Testis (tissue), 3 donors: ENCODE data around the gene IL23R. TPM values are rescaled to one million over a fixed set of nuclear protein-coding genes. Genes with fewer than 3 reads are reported as not detected.

Experiments used
- DNase-seq: peaks from one replicate; pipeline ENCODE4 v3.0.0-alpha.2; 2019
- H3K27ac ChIP-seq, 2 donors: fragments of 200-600 bp; sonication (generic); one replicate each; pipeline ENCODE4 v1.5.1; 2019
- H3K27me3 ChIP-seq: fragments of 200-600 bp; sonication (generic); one replicate; pipeline ENCODE4 v1.5.1; 2019
- H3K36me3 ChIP-seq: fragments of 200-600 bp; sonication (generic); one replicate; pipeline ENCODE4 v1.5.1; 2017; ENCODE audit warnings: low read depth; ENCODE audit errors: missing control alignments
- H3K4me1 ChIP-seq: fragments of 200-600 bp; sonication (generic); one replicate; pipeline ENCODE4 v1.5.1; 2019
- H3K4me3 ChIP-seq, 2 donors: fragments of 200-600 bp; sonication (generic); one replicate each; pipeline ENCODE4 v1.5.1; 2017 to 2019
- H3K9me3 ChIP-seq: fragments of 200-600 bp; sonication (generic); one replicate; pipeline ENCODE4 v1.5.1; 2017
- CTCF ChIP-seq, 3 experiments: fragments of 450-650 bp in 2 of 3; fragments of 200-600 bp in 1 of 3; sonication (generic) in 1 of 3; IDR thresholded peaks; one replicate each; pipeline ENCODE4 v1.5.1; 2016 to 2019; ENCODE audit warnings: antibody characterized with exemption in 3 of 3, mild to moderate bottlenecking in 2 of 3, moderate library complexity in 1 of 3
- POLR2A ChIP-seq: fragments of 450-650 bp; IDR thresholded peaks from one replicate; pipeline ENCODE4 v1.6.1; 2017; ENCODE audit warnings: antibody characterized with exemption, mild to moderate bottlenecking, moderate library complexity
- WGBS, 2 donors: methylation state at CpG; one replicate each; pipeline ENCODE4 v1.1.5; 2018; 5-methylcytosine and 5-hydroxymethylcytosine counted together
- intact Hi-C: fragments of 100-400 bp; cut with DNase I; formaldehyde crosslinking; loops from one replicate; pipeline ENCODE4 v1.15.1; 2023; ENCODE audit warnings: low total_unique reads
- polyA plus RNA-seq: library from polyadenylated mRNA; stranded (reverse); fragments of 350-450 nt; fragmentation: Illumina TruSeq; extraction: RNeasy Lipid Tissue Mini Kit (QIAGEN cat#74804); gene quantifications from one replicate; pipeline ENCODE4 v1.2.3, GENCODE V29; 2014; ENCODE audit warnings: low read depth, low replicate concordance; ENCODE audit not compliant: insufficient read depth
- total RNA-seq, 2 donors: library from RNA; depleted of rRNA; stranded (reverse); fragments of >200 nt; gene quantifications; one replicate each; pipeline ENCODE4 v1.2.3, GENCODE V29; 2016

Gene IL23R
- total and polyA plus RNA-seq, 3 donors from 2014 or later = 1.5 to 2.6 (median 2.2) TPM

DNA sequence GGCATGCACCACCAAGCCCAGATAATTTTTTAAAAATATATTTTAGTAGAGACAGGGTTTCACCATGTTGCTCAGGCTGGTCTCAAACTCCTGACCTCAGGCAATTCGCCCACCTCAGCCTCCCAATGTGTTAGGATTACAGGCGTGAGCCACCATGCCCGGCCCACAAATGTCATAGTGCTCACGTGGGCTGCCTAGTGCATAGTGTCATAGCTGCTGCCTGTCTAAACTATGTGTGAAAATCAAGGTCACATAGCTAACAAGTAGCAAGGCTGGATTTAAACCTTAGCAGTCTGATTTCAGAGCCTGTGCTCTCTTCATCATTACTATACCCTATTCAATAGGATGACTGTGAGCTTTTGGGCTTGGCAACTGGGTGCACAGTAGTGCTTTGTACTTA, 41.8 kb upstream of the IL23R start:
- WGBS, 2 donors = 74% methylated on average over 4 of the region's 4 CpGs
- no peak overlapping the region for H3K4me3 ChIP-seq
- intact Hi-C loops = no loop called here
- H3K27me3 ChIP-seq = no peaks in the 10 kb centered on the region
- no peaks in the 10 kb centered on the region for H3K9me3 ChIP-seq
- no peaks in the 10 kb centered on the region for H3K36me3 ChIP-seq
- no peak for TF ChIP-seq CTCF (IDR thresholded peaks at IDR 0.05)
- no peak for TF ChIP-seq POLR2A
- no peak for DNase-seq
- H3K27ac ChIP-seq = no peak overlapping the region
- no peaks in the 10 kb centered on the region for H3K4me1 ChIP-seq

GRCh38 chr1:67126111-67126746, 40.0 kb upstream of the IL23R start:
- Histone ChIP-seq H3K4me3 (no peak overlapping the region), H3K27me3 (no peaks in the 10 kb centered on the region), H3K4me1 (no peaks in the 10 kb centered on the region), H3K9me3 (no peaks in the 10 kb centered on the region), H3K27ac (no peak overlapping the region), H3K36me3 (no peaks in the 10 kb centered on the region)
- DNase-seq = no peak
- intact Hi-C loops = no loop called here
- TF ChIP-seq CTCF (IDR thresholded peaks at IDR 0.05) = no peak
- no peak for TF ChIP-seq POLR2A
- WGBS, 2 donors = 75 to 82% methylated on average over 5 of the region's 5 CpGs

GRCh38 chr1:67126974-67127373, 39.3 kb upstream of the IL23R start:
- H3K4me1 ChIP-seq = no peaks in the 10 kb centered on the region
- intact Hi-C loops = no loop called here
- no peak for DNase-seq
- TF ChIP-seq CTCF (IDR thresholded peaks at IDR 0.05) = no peak
- no peak for TF ChIP-seq POLR2A
- 65 to 70% methylated on average over 1 of the region's 1 CpG for WGBS, 2 donors
- no peak overlapping the region for H3K27ac ChIP-seq
- H3K9me3 ChIP-seq = no peaks in the 10 kb centered on the region
- H3K4me3 ChIP-seq = no peak overlapping the region
- no peaks in the 10 kb centered on the region for H3K27me3 ChIP-seq
- no peaks in the 10 kb centered on the region for H3K36me3 ChIP-seq

GRCh38 chr1:67130673-67131072, 35.6 kb upstream of the IL23R start:
- TF ChIP-seq CTCF (IDR thresholded peaks at IDR 0.05) (no peak), POLR2A (no peak)
- 53 to 60% methylated on average over 2 of the region's 2 CpGs for WGBS, 2 donors
- H3K36me3 ChIP-seq = no peaks in the 10 kb centered on the region
- H3K9me3 ChIP-seq = no peaks in the 10 kb centered on the region
- H3K4me3 ChIP-seq = no peak overlapping the region
- no peak for DNase-seq
- H3K27ac ChIP-seq = no peak overlapping the region
- H3K4me1 ChIP-seq = peaks cover 8% of the 10 kb centered on the region
- intact Hi-C loops = no loop called here
- no peaks in the 10 kb centered on the region for H3K27me3 ChIP-seq

DNA sequence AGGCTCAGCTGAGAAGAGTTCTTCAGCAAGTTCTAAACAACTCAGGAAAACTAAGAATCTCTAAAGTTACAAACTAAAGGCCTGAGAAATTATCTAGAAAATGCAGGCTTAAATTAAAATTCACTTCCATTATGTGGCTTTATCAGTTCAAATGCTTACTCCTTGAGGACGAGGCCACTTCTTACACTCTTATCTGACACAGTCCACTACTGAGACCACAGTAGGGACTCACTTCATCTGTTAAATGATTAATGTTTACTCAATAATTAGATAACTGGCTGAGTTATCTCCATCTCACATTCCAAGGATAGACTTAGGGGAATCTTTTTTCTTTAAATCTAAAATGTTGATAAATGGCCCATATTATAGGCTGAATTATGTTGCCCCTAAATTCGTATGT, 33.1 kb upstream of the IL23R start:
- WGBS, 2 donors = 43 to 46% methylated on average over 2 of the region's 2 CpGs
- Histone ChIP-seq H3K4me1 (peaks cover 8% of the 10 kb centered on the region), H3K27ac (peak overlapping the region; percentile 6 to 56), H3K27me3 (no peaks in the 10 kb centered on the region), H3K4me3 (no peak overlapping the region), H3K9me3 (no peaks in the 10 kb centered on the region), H3K36me3 (no peaks in the 10 kb centered on the region)
- TF ChIP-seq CTCF (IDR thresholded peaks at IDR 0.05) (no peak), POLR2A (no peak)
- intact Hi-C loops = no loop called here
- DNase-seq = no peak
